ENCODE results near the gene RASIP1.

RASIP1 gene

DNA sequence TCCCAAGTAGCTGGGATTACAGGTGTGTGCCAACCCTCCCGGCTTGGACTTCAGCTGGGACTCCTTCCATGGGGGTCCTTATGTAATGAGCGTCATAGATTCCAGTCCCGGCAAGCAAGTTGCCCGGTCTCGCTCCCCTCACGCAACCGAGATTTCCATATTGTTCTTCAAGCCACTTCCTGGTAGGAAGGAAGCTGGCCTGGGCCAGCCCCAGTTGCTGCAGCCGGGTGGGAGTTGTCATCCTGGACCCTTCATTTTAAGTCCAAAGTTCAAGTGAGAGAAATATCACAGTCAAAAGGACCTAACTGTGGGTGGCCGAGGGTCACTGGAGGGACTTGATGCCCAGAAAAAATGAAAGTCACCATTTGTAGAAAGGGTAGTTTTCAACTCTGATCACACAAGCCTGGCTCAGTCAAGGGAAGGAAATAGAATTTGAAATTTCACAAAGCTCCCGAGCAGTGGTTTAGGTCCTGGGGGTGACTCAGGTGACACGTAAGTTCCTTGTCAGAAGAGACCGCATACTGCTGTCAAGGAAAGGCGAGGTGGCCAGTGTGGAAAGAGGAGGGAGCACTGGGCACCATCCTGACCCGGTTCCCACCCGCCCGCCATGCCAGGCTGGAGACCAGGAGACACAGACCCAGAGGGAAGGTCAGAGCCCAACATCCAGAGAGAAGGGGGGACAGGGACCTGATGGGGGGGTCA lies 20.2 kb upstream of the RASIP1 start:
- DNase-seq: no peak
- TF ChIP-seq POLR2A (IDR thresholded peaks at IDR 0.05; ENCODE audit: low read length) (no peak), GATA1 (IDR thresholded peaks at IDR 0.05; ENCODE audit: low read depth, low read length) (no peak)

DNA sequence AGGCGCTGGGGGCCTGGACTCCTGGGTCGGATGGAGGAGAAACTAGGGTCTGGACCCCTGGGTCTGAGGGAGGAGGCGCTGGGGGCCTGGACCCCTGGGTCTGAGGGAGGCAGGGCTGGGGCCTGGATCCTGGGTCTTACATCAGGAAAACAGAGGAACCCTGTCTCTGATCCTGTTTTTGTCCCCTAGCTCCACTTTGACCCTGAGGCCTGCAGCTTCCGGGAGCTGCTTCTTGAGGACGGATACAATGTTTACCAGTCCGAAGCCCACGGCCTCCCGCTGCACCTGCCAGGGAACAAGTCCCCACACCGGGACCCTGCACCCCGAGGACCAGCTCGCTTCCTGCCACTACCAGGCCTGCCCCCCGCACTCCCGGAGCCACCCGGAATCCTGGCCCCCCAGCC lies 17.3 kb upstream of the RASIP1 start:
- no peak for DNase-seq

DNA sequence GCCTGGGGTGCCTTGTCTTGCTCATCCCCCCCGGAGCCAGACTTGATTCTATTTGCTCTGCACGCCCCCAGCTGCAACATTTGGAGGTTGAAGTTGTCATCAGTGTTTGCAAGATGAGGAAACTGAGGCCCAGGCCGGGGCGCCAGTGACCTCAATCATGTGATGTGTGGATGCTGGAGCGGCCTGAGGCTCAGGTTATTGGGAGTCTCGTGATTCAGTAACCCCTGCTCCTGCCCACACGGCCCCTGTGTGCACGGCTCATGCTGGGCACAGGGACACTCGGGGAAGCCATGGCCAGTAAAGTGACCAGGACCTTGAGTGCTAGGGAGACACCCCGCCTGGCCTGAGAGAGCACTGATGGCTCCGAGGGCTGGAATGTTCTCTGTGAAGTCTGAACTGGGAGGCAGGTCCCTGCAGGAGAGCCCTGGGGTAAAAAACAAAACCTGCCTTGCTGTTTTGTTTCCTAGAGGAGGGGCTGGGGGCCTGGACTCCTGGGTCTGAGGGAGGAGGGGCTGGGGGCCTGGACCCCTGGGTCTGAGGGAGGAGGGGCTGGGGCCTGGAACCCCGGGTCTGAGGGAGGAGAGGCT lies 16.8 kb upstream of the RASIP1 start:
- DNase-seq: no peak
- TF ChIP-seq GATA1 (IDR thresholded peaks at IDR 0.05; ENCODE audit: low read depth, low read length) (no peak), POLR2A (IDR thresholded peaks at IDR 0.05; ENCODE audit: low read length) (no peak)

More for the DNA sequence above, 17.3 kb upstream of the RASIP1 start:
- no peak for TF ChIP-seq GATA1 (IDR thresholded peaks at IDR 0.05; ENCODE audit: low read depth, low read length)
- no peak for TF ChIP-seq POLR2A (IDR thresholded peaks at IDR 0.05; ENCODE audit: low read length)

DNA sequence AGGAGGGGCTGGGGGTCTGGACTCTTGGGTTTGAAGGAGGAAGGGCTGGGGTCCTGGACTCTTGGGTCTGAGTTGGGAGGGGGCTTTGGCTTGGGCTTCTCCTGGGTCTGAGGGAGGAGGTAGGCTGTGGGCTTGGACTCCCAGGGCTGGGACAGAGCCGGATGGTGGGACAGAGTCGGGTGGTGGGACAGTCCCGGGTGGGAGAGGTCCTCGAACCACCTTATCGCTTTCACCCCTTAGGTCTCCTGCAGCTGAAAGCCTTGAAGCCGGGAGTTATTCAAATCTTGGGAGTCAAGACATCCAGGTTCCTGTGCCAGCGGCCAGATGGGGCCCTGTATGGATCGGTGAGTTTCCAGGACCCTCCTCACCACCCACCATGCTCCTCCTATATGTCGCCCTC lies 16.3 kb upstream of the RASIP1 start:
- DNase-seq: no peak
- TF ChIP-seq POLR2A (IDR thresholded peaks at IDR 0.05; ENCODE audit: low read length) (no peak), GATA1 (IDR thresholded peaks at IDR 0.05; ENCODE audit: low read depth, low read length) (no peak)

DNA sequence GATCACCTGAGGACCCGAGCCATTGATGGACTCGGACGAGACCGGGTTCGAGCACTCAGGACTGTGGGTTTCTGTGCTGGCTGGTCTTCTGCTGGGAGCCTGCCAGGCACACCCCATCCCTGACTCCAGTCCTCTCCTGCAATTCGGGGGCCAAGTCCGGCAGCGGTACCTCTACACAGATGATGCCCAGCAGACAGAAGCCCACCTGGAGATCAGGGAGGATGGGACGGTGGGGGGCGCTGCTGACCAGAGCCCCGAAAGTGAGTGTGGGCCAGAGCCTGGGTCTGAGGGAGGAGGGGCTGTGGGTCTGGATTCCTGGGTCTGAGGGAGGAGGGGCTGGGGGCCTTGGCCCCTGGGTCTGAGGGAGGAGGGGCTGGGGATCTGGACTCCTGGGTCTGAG lies 15.8 kb upstream of the RASIP1 start:
- DNase-seq: no peak

DNA sequence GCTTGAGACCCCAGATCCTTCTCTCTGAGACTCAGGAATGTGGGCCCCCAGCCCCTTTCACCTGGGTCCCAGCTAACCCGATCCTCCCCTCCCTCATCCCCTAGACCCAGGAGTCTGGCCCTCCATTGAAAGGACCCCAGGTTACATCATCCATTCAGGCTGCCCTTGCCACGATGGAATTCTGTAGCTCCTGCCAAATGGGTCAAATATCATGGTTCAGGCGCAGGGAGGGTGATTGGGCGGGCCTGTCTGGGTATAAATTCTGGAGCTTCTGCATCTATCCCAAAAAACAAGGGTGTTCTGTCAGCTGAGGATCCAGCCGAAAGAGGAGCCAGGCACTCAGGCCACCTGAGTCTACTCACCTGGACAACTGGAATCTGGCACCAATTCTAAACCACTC lies 15.4 kb upstream of the RASIP1 start:
- TF ChIP-seq POLR2A (IDR thresholded peaks at IDR 0.05; ENCODE audit: low read length) (no peak), GATA1 (IDR thresholded peaks at IDR 0.05; ENCODE audit: low read depth, low read length) (no peak)
- no peak for DNase-seq

More for the DNA sequence above, 15.8 kb upstream of the RASIP1 start:
- TF ChIP-seq GATA1 (IDR thresholded peaks at IDR 0.05; ENCODE audit: low read depth, low read length): no peak

DNA sequence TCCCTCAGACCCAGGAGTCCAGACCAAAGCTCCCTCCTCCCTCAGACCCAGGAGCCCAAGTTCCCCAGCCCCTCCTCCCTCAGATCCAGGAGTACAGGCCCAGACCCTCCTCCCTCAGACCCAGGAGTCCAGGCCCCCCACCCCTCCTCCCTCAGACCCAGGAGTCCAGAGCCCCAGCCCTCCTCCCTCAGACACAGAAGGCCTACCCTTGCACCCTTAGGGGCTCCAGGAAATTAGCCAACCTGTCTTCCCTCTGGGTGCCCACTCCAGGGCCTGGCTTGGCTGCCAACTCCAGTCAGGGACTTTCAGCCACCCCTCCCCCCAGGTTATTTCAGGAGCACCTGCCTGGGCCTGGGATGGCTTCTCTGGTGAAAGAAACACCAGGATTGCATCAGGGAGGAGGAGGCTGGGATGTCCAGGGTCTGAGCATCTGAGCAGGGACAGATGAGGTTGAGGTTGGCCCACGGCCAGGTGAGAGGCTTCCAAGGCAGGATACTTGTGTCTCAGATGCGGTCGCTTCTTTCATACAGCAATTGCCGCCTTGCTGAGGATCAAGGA lies 14.8 kb upstream of the RASIP1 start, which contains the start of gene FGF21:
FGF21 (plus strand) TSS at position 441 of the 558 bp plus-strand sequence. CDS start 713 bp downstream, outside the sequence.
- DNase-seq: peak in 1 of 2 experiments; percentile 56
- TF ChIP-seq GATA1 (IDR thresholded peaks at IDR 0.05; ENCODE audit: low read depth, low read length): no peak
- TF ChIP-seq POLR2A (IDR thresholded peaks at IDR 0.05; ENCODE audit: low read length): no peak

DNA sequence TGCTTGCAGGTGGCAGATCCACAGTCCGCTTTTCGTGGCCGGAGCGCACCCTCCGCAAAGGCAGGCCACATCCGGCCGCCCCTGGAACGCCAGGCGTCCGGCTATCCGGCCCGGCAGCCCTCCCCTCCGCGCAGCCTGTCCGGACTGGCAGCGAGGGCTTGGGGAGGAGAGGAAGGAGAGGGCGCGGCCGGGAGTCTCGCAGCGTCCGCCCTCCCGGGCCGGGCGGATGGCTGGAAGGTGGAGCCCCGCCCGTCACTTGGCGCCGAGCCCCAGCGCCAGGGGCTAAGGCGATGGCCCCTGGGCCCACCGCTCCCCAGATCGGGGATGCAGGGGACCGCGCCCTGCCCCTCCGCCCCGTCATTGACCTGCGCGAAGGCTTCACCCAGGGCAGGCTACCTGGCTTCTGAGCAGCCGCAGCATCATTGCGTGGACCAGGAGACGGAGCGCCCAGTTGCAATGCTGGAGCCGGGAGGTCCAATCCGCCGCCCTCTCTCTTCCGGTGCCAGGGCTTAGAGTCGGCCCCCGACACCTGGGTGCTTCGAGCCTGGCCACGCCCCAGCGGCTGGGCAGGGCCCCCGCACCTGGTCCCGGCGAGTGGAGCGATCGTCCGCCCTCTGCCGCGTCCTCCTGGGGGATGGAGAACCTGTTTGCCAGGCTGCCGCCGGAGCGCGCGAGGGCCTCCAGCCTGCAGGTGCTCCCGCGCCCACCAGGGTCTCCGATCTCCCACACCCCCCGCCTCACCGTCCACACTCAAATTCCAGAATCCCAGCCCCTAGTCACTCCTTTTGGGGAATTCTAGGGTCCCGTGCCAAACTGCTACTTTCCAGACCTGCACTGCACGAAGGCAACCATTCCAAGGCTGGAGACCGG lies 12.3 kb upstream of the RASIP1 start, which contains the start of gene FUT1:
FUT1 (minus strand) TSS at position 146 of the 870 bp plus-strand sequence. CDS start 1,360 bp downstream, outside the sequence.
- TF ChIP-seq GATA1 (IDR thresholded peaks at IDR 0.05; ENCODE audit: low read depth, low read length) (no peak), POLR2A (IDR thresholded peaks at IDR 0.05; ENCODE audit: low read length) (peak; percentile 45)
- peak; percentile 74 to 81 for DNase-seq

DNA sequence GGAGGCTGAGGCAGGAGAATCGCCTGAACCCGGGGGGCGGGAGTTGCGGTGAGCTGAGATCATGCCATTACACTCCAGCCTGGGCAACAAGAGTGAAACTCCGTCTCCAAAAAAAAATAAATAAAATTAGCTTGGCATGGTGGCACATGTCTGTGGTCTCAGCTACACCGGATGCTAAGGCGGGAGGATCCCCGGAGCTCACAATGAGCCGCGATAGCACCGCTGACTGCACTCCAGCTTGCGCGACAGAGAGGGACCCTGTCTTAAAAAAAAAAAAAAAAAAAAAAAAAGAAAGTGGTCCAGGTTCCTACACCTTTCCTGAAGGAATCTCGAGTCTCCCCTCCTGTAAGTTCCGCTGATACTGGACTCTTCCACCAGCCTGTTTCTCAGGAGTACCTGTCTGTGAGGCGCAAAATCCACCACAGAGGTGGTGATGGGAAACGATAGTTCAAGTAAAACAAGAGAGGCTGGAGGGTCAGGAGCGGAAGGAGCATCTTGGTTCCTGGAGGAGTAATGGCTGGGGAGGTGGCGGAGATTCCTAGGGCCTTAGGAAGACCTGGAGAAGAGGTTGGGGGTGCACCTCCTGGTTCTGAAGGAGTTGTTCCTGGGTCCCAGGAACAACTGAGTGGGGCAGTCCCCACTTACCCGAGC lies 11.6 kb upstream of the RASIP1 start:
- no peak for DNase-seq
- TF ChIP-seq GATA1 (IDR thresholded peaks at IDR 0.05; ENCODE audit: low read depth, low read length): no peak
- TF ChIP-seq POLR2A (IDR thresholded peaks at IDR 0.05; ENCODE audit: low read length): no peak

DNA sequence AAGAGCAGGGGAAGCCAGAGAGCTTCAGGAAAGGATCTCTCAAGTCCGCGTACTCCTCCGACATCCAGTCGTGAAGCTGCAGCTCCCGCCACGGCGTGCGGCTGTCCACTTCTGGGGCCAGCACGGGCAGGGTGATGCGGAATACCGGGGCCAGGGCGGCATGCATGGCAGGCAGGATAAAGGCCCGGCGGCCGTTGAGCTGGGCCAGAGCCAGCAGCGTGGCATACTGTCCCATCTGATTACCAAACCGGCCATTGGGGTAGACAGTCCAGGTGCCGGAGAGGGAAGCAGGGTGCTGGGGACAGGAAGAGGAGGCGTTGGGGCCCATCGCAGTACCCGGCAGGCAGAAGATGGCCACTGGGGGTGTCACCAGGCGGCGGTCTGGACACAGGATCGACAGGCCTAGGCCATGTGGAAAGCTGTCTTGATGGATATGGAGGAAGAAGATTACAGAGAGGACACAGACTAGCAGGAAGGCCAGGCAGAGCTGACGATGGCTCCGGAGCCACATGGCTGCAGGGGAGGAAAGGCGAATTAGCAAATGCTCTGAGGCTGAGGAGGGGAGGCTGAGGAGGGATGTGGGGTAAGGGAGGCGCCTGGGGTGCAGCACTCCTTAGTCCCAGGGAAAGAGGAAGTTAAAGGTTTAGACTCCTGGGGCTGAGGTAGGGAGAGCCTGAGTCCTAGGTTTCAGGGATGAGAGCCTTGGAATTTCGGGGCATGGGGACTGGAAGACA lies 10.5 kb upstream of the RASIP1 start:
- no peak for TF ChIP-seq GATA1 (IDR thresholded peaks at IDR 0.05; ENCODE audit: low read depth, low read length)
- no peak for TF ChIP-seq POLR2A (IDR thresholded peaks at IDR 0.05; ENCODE audit: low read length)
- no peak for DNase-seq

DNA sequence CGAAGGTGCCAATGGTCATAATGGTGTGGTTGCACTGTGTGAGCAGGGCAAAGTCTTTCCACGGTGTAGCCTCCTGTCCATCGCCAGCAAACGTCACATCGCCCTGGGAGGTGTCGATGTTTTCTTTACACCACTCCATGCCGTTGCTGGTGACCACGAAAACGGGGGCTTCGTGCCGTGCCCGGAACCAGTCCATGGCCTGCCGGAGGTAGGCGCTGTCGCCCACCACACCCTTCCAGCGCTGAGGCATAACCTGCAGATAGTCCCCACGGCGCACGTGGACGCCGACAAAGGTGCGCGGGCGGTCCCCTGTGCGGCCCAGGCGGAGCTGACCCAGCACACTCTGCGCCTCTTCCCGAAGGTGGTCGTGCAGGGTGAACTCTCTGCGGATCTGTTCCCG lies 9.9 kb upstream of the RASIP1 start:
- no peak for DNase-seq
- TF ChIP-seq POLR2A (IDR thresholded peaks at IDR 0.05; ENCODE audit: low read length): no peak
- TF ChIP-seq GATA1 (IDR thresholded peaks at IDR 0.05; ENCODE audit: low read depth, low read length): no peak

DNA sequence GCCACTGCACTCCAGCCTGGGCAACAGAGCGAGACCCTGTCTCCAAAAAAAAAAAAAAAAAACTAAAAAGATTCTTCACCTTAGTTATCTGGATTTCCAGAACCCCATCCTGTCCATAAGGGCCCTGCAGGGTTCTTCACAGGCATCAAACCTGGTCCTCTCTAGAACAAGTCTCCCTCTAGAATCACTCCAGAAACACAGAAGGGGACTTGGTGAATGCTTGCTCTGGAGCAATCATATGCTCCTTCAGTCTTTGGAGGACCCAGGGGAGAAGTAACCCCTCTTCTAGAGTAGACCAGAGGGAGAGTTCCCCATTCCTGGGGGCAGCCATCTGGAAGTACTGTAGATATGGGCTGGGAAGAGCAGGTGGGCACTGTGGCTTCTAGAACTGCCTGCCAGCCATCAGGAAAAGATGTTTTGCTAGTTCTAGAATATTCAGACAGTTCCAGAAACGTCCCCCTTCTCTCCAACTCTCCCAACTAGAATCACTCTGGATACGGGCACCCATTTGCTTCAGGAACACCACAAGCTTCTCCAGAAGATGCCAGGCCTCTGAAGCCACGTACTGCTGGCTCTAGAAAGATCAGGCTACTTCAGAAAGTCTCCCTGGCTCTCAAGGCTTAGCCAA lies 9.3 kb upstream of the RASIP1 start:
- DNase-seq: no peak
- TF ChIP-seq POLR2A (IDR thresholded peaks at IDR 0.05; ENCODE audit: low read length) (no peak), GATA1 (IDR thresholded peaks at IDR 0.05; ENCODE audit: low read depth, low read length) (no peak)

Data from erythroblast (primary cell).